ENCODE measurements around the gene DUOXA2. TPM values are rescaled to one million over a fixed set of nuclear protein-coding genes. Genes with fewer than 3 reads are reported as not detected.
A peak's percentile ranks its signal among the peaks of the same experiment; 100 is the strongest.

The DUOXA2 gene
- total and polyA plus RNA-seq, 4 donors, result 0.48 to 0.98 (median 0.98) TPM; not detected in 1

- ATAC-seq (ENCODE audit: insufficient read depth, low FRiP score), result no peak
Measured at GRCh38 chr15:45156744-45157455, 42.8 kb downstream of the DUOXA2 start.

GRCh38 chr15:45157974-45158373 lies 43.8 kb downstream of the DUOXA2 start:
- TF ChIP-seq, protein P1, sequence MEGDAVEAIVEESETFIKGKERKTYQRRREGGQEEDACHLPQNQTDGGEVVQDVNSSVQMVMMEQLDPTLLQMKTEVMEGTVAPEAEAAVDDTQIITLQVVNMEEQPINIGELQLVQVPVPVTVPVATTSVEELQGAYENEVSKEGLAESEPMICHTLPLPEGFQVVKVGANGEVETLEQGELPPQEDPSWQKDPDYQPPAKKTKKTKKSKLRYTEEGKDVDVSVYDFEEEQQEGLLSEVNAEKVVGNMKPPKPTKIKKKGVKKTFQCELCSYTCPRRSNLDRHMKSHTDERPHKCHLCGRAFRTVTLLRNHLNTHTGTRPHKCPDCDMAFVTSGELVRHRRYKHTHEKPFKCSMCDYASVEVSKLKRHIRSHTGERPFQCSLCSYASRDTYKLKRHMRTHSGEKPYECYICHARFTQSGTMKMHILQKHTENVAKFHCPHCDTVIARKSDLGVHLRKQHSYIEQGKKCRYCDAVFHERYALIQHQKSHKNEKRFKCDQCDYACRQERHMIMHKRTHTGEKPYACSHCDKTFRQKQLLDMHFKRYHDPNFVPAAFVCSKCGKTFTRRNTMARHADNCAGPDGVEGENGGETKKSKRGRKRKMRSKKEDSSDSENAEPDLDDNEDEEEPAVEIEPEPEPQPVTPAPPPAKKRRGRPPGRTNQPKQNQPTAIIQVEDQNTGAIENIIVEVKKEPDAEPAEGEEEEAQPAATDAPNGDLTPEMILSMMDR (IDR thresholded peaks at IDR 0.05; ENCODE audit: control extremely low read depth, extremely low read depth), result no peak
- no peak overlapping the region for H3K9ac ChIP-seq (ENCODE audit: insufficient read depth in 1 of 2, low read length in 2 of 2)
- WGBS, 2 donors, result 38 to 64% methylated on average over 1 of the region's 1 CpG
- no peaks in the 10 kb centered on the region for H3K9me3 ChIP-seq (ENCODE audit: control insufficient read depth in 4 of 4, insufficient read depth in 3 of 4, low read length in 3 of 4)
- H3K27ac ChIP-seq (ENCODE audit: low read depth in 1 of 2, low read length in 1 of 2), result no peak overlapping the region
- DNase-seq (no peak), ATAC-seq (ENCODE audit: insufficient read depth, low FRiP score) (no peak)
- no peak overlapping the region for H3K4me3 ChIP-seq
- H3K27me3 ChIP-seq (ENCODE audit: control insufficient read depth in 3 of 3, insufficient read depth in 3 of 3, low read length in 2 of 3), result no peaks in the 10 kb centered on the region
- peaks cover 0 to 24% (median 0%) of the 10 kb centered on the region in 4 donors for H3K36me3 ChIP-seq (ENCODE audit: control insufficient read depth in 4 of 4, insufficient read depth in 4 of 4, low read length in 4 of 4)
- peaks cover 0 to 5% (median 0%) of the 10 kb centered on the region in 5 donors for H3K4me1 ChIP-seq (ENCODE audit: control insufficient read depth in 5 of 5, insufficient read depth in 5 of 5, low read length in 5 of 5)

More at GRCh38 chr15:45156744-45157455, 42.8 kb downstream of the DUOXA2 start:
- Histone ChIP-seq H3K4me1 (ENCODE audit: control insufficient read depth in 5 of 5, insufficient read depth in 5 of 5, low read length in 5 of 5) (peaks cover 0 to 5% (median 0%) of the 10 kb centered on the region in 5 donors), H3K36me3 (ENCODE audit: control insufficient read depth in 4 of 4, insufficient read depth in 4 of 4, low read length in 4 of 4) (peaks cover 0 to 30% (median 0%) of the 10 kb centered on the region in 4 donors), H3K9ac (ENCODE audit: insufficient read depth in 1 of 2, low read length in 2 of 2) (no peak overlapping the region), H3K4me3 (no peak overlapping the region), H3K27ac (ENCODE audit: low read depth in 1 of 2, low read length in 1 of 2) (no peak overlapping the region), H3K27me3 (ENCODE audit: control insufficient read depth in 3 of 3, insufficient read depth in 3 of 3, low read length in 2 of 3) (no peaks in the 10 kb centered on the region), H3K9me3 (ENCODE audit: control insufficient read depth in 4 of 4, insufficient read depth in 3 of 4, low read length in 3 of 4) (no peaks in the 10 kb centered on the region)
- TF ChIP-seq, protein P1 (IDR thresholded peaks at IDR 0.05; ENCODE audit: control extremely low read depth, extremely low read depth), result no peak
- DNase-seq, result no peak
- WGBS, 2 donors, result 87 to 94% methylated on average over 7 of the region's 7 CpGs

- ATAC-seq (ENCODE audit: insufficient read depth, low FRiP score) (no peak), DNase-seq (no peak)
- H3K9me3 ChIP-seq (ENCODE audit: control insufficient read depth in 4 of 4, insufficient read depth in 3 of 4, low read length in 3 of 4), result no peaks in the 10 kb centered on the region
- 93 to 96% methylated on average over 14 of the region's 14 CpGs for WGBS, 2 donors
- H3K4me1 ChIP-seq (ENCODE audit: control insufficient read depth in 5 of 5, insufficient read depth in 5 of 5, low read length in 5 of 5), result peaks cover 0 to 18% (median 4%) of the 10 kb centered on the region in 5 donors
- TF ChIP-seq, protein P1 (IDR thresholded peaks at IDR 0.05; ENCODE audit: control extremely low read depth, extremely low read depth), result no peak
- H3K9ac ChIP-seq (ENCODE audit: insufficient read depth in 1 of 2, low read length in 2 of 2), result no peak overlapping the region
- H3K4me3 ChIP-seq, result no peak overlapping the region
- H3K27me3 ChIP-seq (ENCODE audit: control insufficient read depth in 3 of 3, insufficient read depth in 3 of 3, low read length in 2 of 3), result no peaks in the 10 kb centered on the region
- peaks cover 0 to 12% (median 0%) of the 10 kb centered on the region in 4 donors for H3K36me3 ChIP-seq (ENCODE audit: control insufficient read depth in 4 of 4, insufficient read depth in 4 of 4, low read length in 4 of 4)
- H3K27ac ChIP-seq (ENCODE audit: low read depth in 1 of 2, low read length in 1 of 2), result peak overlapping the region in 1 of 2 donors; percentile 16
Measured at GRCh38 chr15:45161666-45162065, 47.5 kb downstream of the DUOXA2 start.
